Fibroblast of pulmonary artery (primary cell): ENCODE results near the gene GASK1B.

Experiments
- DNase-seq: peaks from one replicate; pipeline ENCODE4 v3.0.0-alpha.2; 2010; ENCODE audit warnings: low read depth
- H3K4me3 ChIP-seq: replicated peaks from 2 replicates; pipeline ENCODE4 v1.5.1; 2011; ENCODE audit warnings: low read depth, mild to moderate bottlenecking, control low read depth, low read length, moderate library complexity
- TF ChIP-seq, protein P1 (sequence below): IDR thresholded peaks from 2 replicates; pipeline ENCODE4 v1.5.1; 2011; ENCODE audit warnings: mild to moderate bottlenecking, control low read depth, low read length, inconsistent platforms; ENCODE audit errors: missing control alignments

Gene GASK1B

GRCh38 chr4:158172261-158173258, at the start of gene GASK1B:
GASK1B (minus strand) TSS chr4:158173025; CDS start chr4:158171375, 1,650 bp downstream.
- TF ChIP-seq, protein P1, sequence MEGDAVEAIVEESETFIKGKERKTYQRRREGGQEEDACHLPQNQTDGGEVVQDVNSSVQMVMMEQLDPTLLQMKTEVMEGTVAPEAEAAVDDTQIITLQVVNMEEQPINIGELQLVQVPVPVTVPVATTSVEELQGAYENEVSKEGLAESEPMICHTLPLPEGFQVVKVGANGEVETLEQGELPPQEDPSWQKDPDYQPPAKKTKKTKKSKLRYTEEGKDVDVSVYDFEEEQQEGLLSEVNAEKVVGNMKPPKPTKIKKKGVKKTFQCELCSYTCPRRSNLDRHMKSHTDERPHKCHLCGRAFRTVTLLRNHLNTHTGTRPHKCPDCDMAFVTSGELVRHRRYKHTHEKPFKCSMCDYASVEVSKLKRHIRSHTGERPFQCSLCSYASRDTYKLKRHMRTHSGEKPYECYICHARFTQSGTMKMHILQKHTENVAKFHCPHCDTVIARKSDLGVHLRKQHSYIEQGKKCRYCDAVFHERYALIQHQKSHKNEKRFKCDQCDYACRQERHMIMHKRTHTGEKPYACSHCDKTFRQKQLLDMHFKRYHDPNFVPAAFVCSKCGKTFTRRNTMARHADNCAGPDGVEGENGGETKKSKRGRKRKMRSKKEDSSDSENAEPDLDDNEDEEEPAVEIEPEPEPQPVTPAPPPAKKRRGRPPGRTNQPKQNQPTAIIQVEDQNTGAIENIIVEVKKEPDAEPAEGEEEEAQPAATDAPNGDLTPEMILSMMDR, result peak; percentile 72
- peak; percentile 83 for DNase-seq
- H3K4me3 ChIP-seq, result peak within 1 kb of the TSS; percentile 74

DNA sequence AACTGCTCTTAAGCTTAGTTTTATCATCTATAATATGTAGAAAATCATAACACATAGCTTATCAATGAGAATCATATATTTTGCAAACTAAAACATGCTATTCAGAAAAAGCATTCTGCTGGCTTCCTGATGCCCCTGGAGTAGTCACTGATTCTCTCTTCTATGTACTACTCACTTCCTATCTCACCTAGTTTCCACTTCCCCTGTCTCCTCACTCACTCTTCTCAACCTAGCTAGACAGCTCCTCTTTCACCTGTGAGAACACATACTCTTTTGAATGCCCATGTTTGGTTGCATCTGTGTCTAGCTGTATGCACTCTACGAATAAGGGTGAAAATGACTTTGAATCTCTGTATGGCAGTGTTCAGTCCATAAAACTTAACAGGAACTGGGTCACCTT, 46.8 kb upstream of the GASK1B start:
- no peak for DNase-seq
- TF ChIP-seq, protein P1, result no peak
- no peak overlapping the region for H3K4me3 ChIP-seq

GRCh38 chr4:158217763-158218162, 44.9 kb upstream of the GASK1B start:
- no peak overlapping the region for H3K4me3 ChIP-seq
- TF ChIP-seq, protein P1, result no peak
- DNase-seq, result no peak

DNA sequence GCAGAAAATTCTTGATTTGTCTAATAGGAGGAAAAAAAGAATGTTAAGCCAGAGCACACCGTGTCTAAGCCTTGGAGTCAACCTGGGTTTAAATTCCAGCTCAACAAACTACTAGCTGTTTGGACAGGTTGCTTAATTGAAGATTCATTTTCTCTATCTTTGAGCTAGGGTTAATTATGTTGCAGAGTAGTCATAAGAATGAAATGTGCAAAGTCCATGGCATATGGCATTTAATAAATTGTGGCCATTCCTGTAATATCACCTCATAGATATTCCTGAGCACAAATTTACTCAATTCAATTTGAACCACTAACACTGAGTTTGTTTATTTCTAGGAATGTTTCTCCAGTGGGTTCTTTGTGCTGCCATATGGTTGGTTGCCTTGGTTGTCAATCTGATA, 42.0 kb upstream of the GASK1B start:
- DNase-seq, result no peak
- no peak overlapping the region for H3K4me3 ChIP-seq
- TF ChIP-seq, protein P1, result no peak

- TF ChIP-seq, protein P1, result no peak
- H3K4me3 ChIP-seq, result no peak overlapping the region
- no peak for DNase-seq
Observed at GRCh38 chr4:158213466-158213865, 40.6 kb upstream of the GASK1B start.

DNA sequence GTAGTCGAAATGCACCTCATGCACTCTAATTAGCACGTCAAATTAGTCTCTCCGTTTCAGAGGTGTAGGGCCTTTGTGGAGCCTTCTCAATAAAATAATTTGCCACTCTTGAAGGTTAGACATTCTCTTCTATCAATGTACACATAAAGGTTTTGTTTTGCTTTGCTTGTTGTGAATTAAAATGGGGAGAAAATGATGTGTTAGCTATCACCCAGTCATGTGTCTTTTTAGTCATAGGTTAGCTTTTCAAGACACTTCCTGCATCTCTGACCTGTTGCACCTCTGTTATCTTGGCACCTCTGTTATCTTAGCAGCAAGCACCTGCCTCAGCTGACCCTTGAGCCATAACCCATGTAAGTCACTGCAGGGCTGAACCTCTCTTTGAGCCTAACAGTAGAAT, 38.4 kb upstream of the GASK1B start:
- peak overlapping the region; percentile 59 for H3K4me3 ChIP-seq
- TF ChIP-seq, protein P1, result no peak
- DNase-seq, result no peak
